Activated CD4-positive, alpha-beta T cell treated with anti-CD3 and anti-CD28 coated beads, Interleukin-2, amount 10 ng/mL, durations not matched to agents 7 days and 5 days (primary cell): ENCODE measurements around the gene DDX19B. TPM values are rescaled to one million over a fixed set of nuclear protein-coding genes. Genes with fewer than 3 reads are reported as not detected.

ENCODE experiments used
- CTCF ChIA-PET: fragments of 350-600 bp; sonication (Branson Sonifier 250); formaldehyde crosslinking; loops from one replicate; lab custom pipeline; 2021; ENCODE audit warnings: antibody characterized with exemption; lab: Charles Lee
- POLR2A ChIA-PET: fragments of 350-600 bp; sonication (Branson Sonifier 250); formaldehyde crosslinking; loops from one replicate; lab custom pipeline; 2021; ENCODE audit warnings: antibody characterized with exemption; lab: Charles Lee
- DNase-seq: peaks from one replicate; pipeline ENCODE4 v3.0.0-alpha.2; 2020
- H3K27ac Mint-ChIP-seq: one replicate; pipeline ENCODE4 v1.8.0; 2021; ENCODE audit warnings: mild to moderate bottlenecking, moderate library complexity, mixed read lengths
- H3K27me3 Mint-ChIP-seq: one replicate; pipeline ENCODE4 v1.8.0; 2021; ENCODE audit warnings: mixed read lengths
- H3K36me3 Mint-ChIP-seq: one replicate; pipeline ENCODE4 v1.8.0; 2021; ENCODE audit warnings: low read depth, mixed read lengths
- H3K4me1 Mint-ChIP-seq: one replicate; pipeline ENCODE4 v1.8.0; 2021; ENCODE audit warnings: mixed read lengths
- H3K4me3 Mint-ChIP-seq: one replicate; pipeline ENCODE4 v1.8.0; 2021; ENCODE audit warnings: mild to moderate bottlenecking, moderate library complexity, mixed read lengths
- H3K9me3 Mint-ChIP-seq: one replicate; pipeline ENCODE4 v1.8.0; 2021; ENCODE audit warnings: mixed read lengths
- total RNA-seq, 2 experiments: library from RNA; stranded (reverse); gene quantifications; one replicate each; pipeline ENCODE4 v1.2.3, GENCODE V29; 2021

Gene DDX19B
- total RNA-seq, 2 experiments from 2014 or later = 29.0 to 29.9 TPM

DNA sequence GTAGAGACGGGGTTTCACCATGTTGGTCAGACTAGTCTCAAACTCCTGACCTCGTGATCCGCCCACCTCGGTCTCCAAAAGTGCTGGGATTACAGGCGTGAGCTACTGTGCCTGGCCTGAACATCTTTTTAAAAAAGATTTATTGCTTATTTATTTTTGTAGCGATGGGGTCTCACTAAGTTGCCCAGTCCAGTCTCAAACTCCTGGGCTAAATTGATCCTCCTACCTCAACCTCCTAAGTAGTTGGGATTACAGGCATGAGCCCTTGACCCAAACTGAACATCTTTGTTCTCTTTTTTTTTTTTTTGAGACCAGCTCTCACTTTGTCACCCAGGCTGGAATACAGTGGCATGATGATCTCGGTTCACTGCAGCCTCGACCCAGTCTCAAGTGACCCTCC lies 75.2 kb downstream of the DDX19B start:
- ChIA-PET POLR2A (no interaction called here), CTCF (interaction anchor here (0.8 to 1.9 kb wide), 5 partner anchors 13 to 126 kb away, joined by 3 to 7 read pairs (median 3); no protein-coding TSS in a partner anchor)
- Mint-ChIP-seq H3K9me3 (no peaks in the 10 kb centered on the region), H3K36me3 (peaks cover 45% of the 10 kb centered on the region), H3K4me3 (no peak overlapping the region), H3K27ac (peak overlapping the region; percentile 57), H3K4me1 (peaks cover 16% of the 10 kb centered on the region), H3K27me3 (no peaks in the 10 kb centered on the region)
- DNase-seq = no peak

GRCh38 chr16:70375636-70376611 lies 76.9 kb downstream of the DDX19B start:
- no peak for DNase-seq
- Mint-ChIP-seq H3K27ac (no peak overlapping the region), H3K4me3 (no peak overlapping the region), H3K9me3 (no peaks in the 10 kb centered on the region), H3K4me1 (peaks cover 19% of the 10 kb centered on the region), H3K36me3 (peaks cover 42% of the 10 kb centered on the region), H3K27me3 (no peaks in the 10 kb centered on the region)
- POLR2A ChIA-PET = no interaction called here
- CTCF ChIA-PET = interaction anchor here (1.0 to 1.3 kb wide), 2 partner anchors 28 to 278 kb away, joined by 3 read pairs; no protein-coding TSS in a partner anchor

- Mint-ChIP-seq H3K4me3 (no peak overlapping the region), H3K9me3 (no peaks in the 10 kb centered on the region), H3K27me3 (no peaks in the 10 kb centered on the region), H3K36me3 (peaks cover 28% of the 10 kb centered on the region), H3K4me1 (peaks cover 23% of the 10 kb centered on the region), H3K27ac (peak overlapping the region; percentile 14)
- DNase-seq = no peak
- ChIA-PET POLR2A (interaction anchor here (0.6 kb wide), 1 partner anchor 9 kb away, joined by 3 read pairs; no protein-coding TSS in a partner anchor), CTCF (interaction anchor here (0.6 kb wide), 2 partner anchors 10 to 86 kb away, joined by 3 to 5 read pairs; no protein-coding TSS in a partner anchor)
Measured at GRCh38 chr16:70377782-70378181, 78.8 kb downstream of the DDX19B start.

DNA sequence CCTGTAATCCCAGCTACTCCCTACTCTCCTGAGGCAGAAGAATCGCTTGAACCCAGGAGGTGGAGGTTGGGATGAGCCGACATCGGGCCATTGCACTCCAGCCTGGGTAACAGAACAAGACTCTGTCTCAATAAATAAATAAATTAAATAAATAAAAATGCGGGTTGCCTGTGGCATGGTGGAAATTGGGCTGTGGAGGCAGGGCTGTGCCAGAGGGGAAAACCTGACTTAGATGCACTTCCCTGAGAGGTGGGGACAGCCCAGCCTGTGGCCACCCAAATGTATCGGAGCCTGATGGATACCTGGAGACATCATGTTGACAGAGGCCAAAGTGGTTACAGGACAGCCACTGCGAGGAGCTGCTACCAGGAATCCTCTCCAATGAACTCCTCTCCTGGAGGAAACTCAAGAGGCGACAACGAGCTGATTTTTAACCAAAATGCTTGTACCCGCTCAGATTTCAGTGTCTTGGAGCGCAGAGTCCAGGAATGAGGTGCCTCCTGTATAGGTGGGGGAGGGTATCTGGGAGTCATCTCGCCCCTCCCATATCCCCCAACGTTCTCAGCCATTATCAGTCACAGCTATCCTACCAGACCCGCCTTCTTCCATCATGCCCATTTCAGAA lies 80.0 kb downstream of the DDX19B start:
- Mint-ChIP-seq H3K4me3 (peak overlapping the region; percentile 96), H3K27me3 (no peaks in the 10 kb centered on the region), H3K9me3 (no peaks in the 10 kb centered on the region), H3K36me3 (peaks cover 24% of the 10 kb centered on the region), H3K4me1 (peaks cover 24% of the 10 kb centered on the region), H3K27ac (peak overlapping the region; percentile 99)
- POLR2A ChIA-PET = no interaction called here
- CTCF ChIA-PET = interaction anchor here (0.8 kb wide), 1 partner anchor 17 kb away, joined by 3 read pairs; no protein-coding TSS in a partner anchor
- DNase-seq = no peak

DNA sequence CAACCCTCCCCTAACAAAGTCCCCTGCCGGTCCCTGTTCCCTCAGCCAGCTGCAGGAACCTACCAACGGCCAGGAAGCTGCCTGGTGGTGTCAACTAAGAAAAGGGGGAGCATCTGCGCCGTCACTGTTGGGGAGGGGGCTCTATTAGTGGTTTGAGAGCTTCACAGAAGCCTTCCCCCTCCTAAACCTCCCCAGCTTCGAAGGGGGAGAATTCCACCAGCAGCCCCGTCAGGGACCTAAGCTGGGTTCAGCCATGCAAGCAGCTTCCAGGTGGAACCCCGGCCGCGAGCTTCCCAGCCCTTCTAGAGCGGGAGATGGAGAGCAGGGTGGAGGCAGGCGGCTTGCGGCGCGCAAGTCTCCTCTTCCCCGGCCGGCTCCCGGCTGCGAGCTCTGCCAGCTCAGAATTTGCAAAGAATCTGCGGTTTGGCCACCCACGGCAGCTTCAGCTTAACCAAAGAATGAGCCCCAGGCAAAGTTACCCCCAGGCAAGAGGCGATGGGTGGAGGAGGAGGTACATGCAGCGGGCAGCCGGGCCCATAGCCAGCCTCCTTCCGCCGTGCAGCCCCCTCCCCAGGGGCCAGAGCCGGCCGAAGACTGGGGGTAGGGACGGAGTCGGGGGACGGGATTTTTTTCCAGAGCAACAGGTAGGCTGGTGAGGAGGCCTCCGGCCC lies 81.4 kb downstream of the DDX19B start:
- Mint-ChIP-seq H3K27ac (peak overlapping the region; percentile 99), H3K9me3 (no peaks in the 10 kb centered on the region), H3K4me3 (peak overlapping the region; percentile 96), H3K27me3 (no peaks in the 10 kb centered on the region), H3K4me1 (peaks cover 24% of the 10 kb centered on the region), H3K36me3 (peaks cover 21% of the 10 kb centered on the region)
- ChIA-PET POLR2A (interaction anchor here (0.6 to 1.5 kb wide), 7 partner anchors 52 to 150 kb away, joined by 3 to 7 read pairs (median 4); partner anchors contain the start of gene COG4), CTCF (interaction anchor here (0.6 to 2.4 kb wide), 11 partner anchors 11 to 258 kb away, joined by 3 to 12 read pairs (median 3); no protein-coding TSS in a partner anchor)
- DNase-seq = peak; percentile 67

GRCh38 chr16:70380919-70381603 lies 82.1 kb downstream of the DDX19B start:
- Mint-ChIP-seq H3K4me3 (peak overlapping the region; percentile 96), H3K36me3 (peaks cover 16% of the 10 kb centered on the region), H3K9me3 (no peaks in the 10 kb centered on the region), H3K4me1 (peaks cover 22% of the 10 kb centered on the region), H3K27me3 (no peaks in the 10 kb centered on the region), H3K27ac (peak overlapping the region; percentile 99)
- POLR2A ChIA-PET = interaction anchor here (0.6 to 1.5 kb wide), 10 partner anchors 9 to 144 kb away, joined by 3 to 7 read pairs (median 4); partner anchors contain the start of gene COG4
- CTCF ChIA-PET = interaction anchor here (0.6 to 2.4 kb wide), 10 partner anchors 8 to 90 kb away, joined by 3 to 12 read pairs (median 3); no protein-coding TSS in a partner anchor
- peak; percentile 98 for DNase-seq

- Mint-ChIP-seq H3K36me3 (peaks cover 13% of the 10 kb centered on the region), H3K9me3 (no peaks in the 10 kb centered on the region), H3K4me3 (peak overlapping the region; percentile 96), H3K4me1 (peaks cover 20% of the 10 kb centered on the region), H3K27ac (peak overlapping the region; percentile 99), H3K27me3 (no peaks in the 10 kb centered on the region)
- ChIA-PET POLR2A (interaction anchor here (0.6 to 1.5 kb wide), 6 partner anchors 9 to 143 kb away, joined by 3 to 7 read pairs (median 5); partner anchors contain the start of gene COG4), CTCF (interaction anchor here (0.7 to 2.4 kb wide), 7 partner anchors 9 to 82 kb away, joined by 3 to 12 read pairs (median 3); no protein-coding TSS in a partner anchor)
- no peak for DNase-seq
Measured at GRCh38 chr16:70381604-70382342, 82.8 kb downstream of the DDX19B start.

- Mint-ChIP-seq H3K27me3 (no peaks in the 10 kb centered on the region), H3K4me3 (no peak overlapping the region), H3K9me3 (no peaks in the 10 kb centered on the region), H3K4me1 (peaks cover 17% of the 10 kb centered on the region), H3K27ac (no peak overlapping the region), H3K36me3 (peaks cover 11% of the 10 kb centered on the region)
- ChIA-PET POLR2A (no interaction called here), CTCF (interaction anchor here (1.0 to 1.8 kb wide), 3 partner anchors 9 to 90 kb away, joined by 3 to 4 read pairs (median 4); no protein-coding TSS in a partner anchor)
- no peak for DNase-seq
Measured at GRCh38 chr16:70383421-70383960, 84.5 kb downstream of the DDX19B start.
